Measurements from ENCODE around the gene IRF2BPL. TPM values are rescaled to one million over a fixed set of nuclear protein-coding genes. Genes with fewer than 3 reads are reported as not detected.

The IRF2BPL gene
- total and polyA plus RNA-seq, 2 of the 8 experiments (the other 6 are each of a cell fraction or from before 2014, with no cell fraction given), result 18.8 to 57.0 TPM

- Histone ChIP-seq H4K5ac (ENCODE audit: insufficient read length, low read depth, low read length) (peak overlapping the region; percentile 19), H2BK5ac (ENCODE audit: low read depth, low read length) (peak overlapping the region; percentile 93), H3K27ac (ENCODE audit: low read depth, low read length) (peak overlapping the region; percentile 92), H2BK15ac (ENCODE audit: low read length) (no peak overlapping the region), H2AK5ac (ENCODE audit: low read depth, low read length) (peak overlapping the region; percentile 41; the same call in 1 of the 2 replicates), H3K9ac (replicated peaks in 1 of 4; ENCODE audit: extremely low read depth in 1 of 4, low read depth in 3 of 4, low read length in 3 of 4) (peak overlapping the region in 3 of 4 experiments; percentile 67 to 81 (median 70); a peak in 6 of 7 replicates), H4K20me1 (replicated peaks in 1 of 2; ENCODE audit: control insufficient read depth in 1 of 2, insufficient read depth in 2 of 2, low read length in 2 of 2) (no peaks in the 10 kb centered on the region), H3K4me1 (replicated peaks in 1 of 4; ENCODE audit: control insufficient read depth in 3 of 4, insufficient read depth in 4 of 4, low read length in 3 of 4) (peaks cover 22 to 50% (median 34%) of the 10 kb centered on the region in 4 experiments), H3K79me2 (ENCODE audit: control insufficient read depth in 1 of 2, insufficient read depth in 2 of 2, low read length in 2 of 2) (no peaks in the 10 kb centered on the region), H2BK120ac (replicated peaks; ENCODE audit: low read depth, low read length) (no peak overlapping the region), H3K4me3 (ENCODE audit: extremely low read depth in 1 of 4, insufficient read depth in 2 of 4, low read depth in 3 of 4, low read length in 4 of 4) (peak overlapping the region; percentile 28 to 60 (median 42)), H3K14ac (ENCODE audit: insufficient read length) (no peak overlapping the region), H3K18ac (ENCODE audit: extremely low read depth, low read length) (peak overlapping the region; percentile 95), H3K4ac (replicated peaks; ENCODE audit: insufficient read length, low read depth, low read length) (no peak overlapping the region), H3K79me1 (ENCODE audit: low read depth, low read length) (0 out of 2 replicates have a peak, but pooled peaks cover 2% of the 10 kb centered on the region), H4K91ac (replicated peaks; ENCODE audit: insufficient read length, low read length) (peak overlapping the region; percentile 68), H2BK12ac (ENCODE audit: low read depth, low read length) (peak overlapping the region; percentile 81; the same call in 1 of the 2 replicates), H2AFZ (ENCODE audit: low read length) (no peak overlapping the region), H3K27me3 (replicated peaks in 1 of 4; ENCODE audit: control insufficient read depth in 3 of 4, extremely low read depth in 1 of 4, insufficient read depth in 3 of 4, low read length in 3 of 4) (peaks cover 0 to 4% (median 2%) of the 10 kb centered on the region in 4 experiments; a peak in 2 of 7 replicates), H3K36me3 (ENCODE audit: control insufficient read depth in 2 of 4, insufficient read depth in 4 of 4, low read length in 3 of 4) (no peaks in the 10 kb centered on the region), H4K8ac (ENCODE audit: extremely low read depth, insufficient read depth, low read length) (peak overlapping the region; percentile 93; the same call in 1 of the 2 replicates), H3K56ac (replicated peaks; ENCODE audit: insufficient read length, low read depth, low read length) (peak overlapping the region; percentile 48), H2BK20ac (ENCODE audit: low read length) (no peak overlapping the region), H3K23me2 (ENCODE audit: low read depth, low read length) (peaks cover 4% of the 10 kb centered on the region), H3K4me2 (ENCODE audit: insufficient read depth in 1 of 2, low read depth in 2 of 2, low read length in 2 of 2) (peak overlapping the region; percentile 88 to 94), H3K9me3 (ENCODE audit: insufficient read depth in 2 of 2, low read depth in 1 of 2, low read length in 1 of 2) (no peaks in the 10 kb centered on the region), H3K23ac (ENCODE audit: insufficient read length) (no peak overlapping the region)
- peak in 1 of 2 experiments; percentile 90 for DNase-seq (ENCODE audit: low read depth in 1 of 2, low spot score in 2 of 2)
- POLR2A ChIA-PET (ENCODE audit: partially characterized antibody), result interaction anchor here (0.8 to 4.3 kb wide), 9 partner anchors 10 to 158 kb away, joined by 3 to 36 read pairs (median 5); no protein-coding TSS in a partner anchor
- WGBS, 2 experiments (ENCODE audit: extremely low coverage in 1 of 2, insufficient coverage in 1 of 2, insufficient read length in 1 of 2, insufficient replicate concordance in 2 of 2, low coverage in 1 of 2, low lambda C conversion rate in 2 of 2, missing lambda C conversion rate in 1 of 2), result 7% methylated on average over 33 of the region's 37 CpGs; no CpG with 5 or more reads in 1 of the 2 experiments
- CTCF ChIA-PET (ENCODE audit: partially characterized antibody), result interaction anchor here (0.9 to 15.7 kb wide), 8 partner anchors 9 to 162 kb away, joined by 3 to 241 read pairs (median 4); no protein-coding TSS in a partner anchor
- FAIRE-seq, result no peak
- TF ChIP-seq BRCA1 (IDR thresholded peaks at IDR 0.05; ENCODE audit: low read depth, low read length) (no peak), ZNF274 (IDR thresholded peaks at IDR 0.05; ENCODE audit: borderline replicate concordance, extremely low read depth, low read length) (no peak), SIN3A (conservative IDR thresholded peaks at IDR 0.05 in 1 of 2, IDR thresholded peaks at IDR 0.05 in 1 of 2; ENCODE audit: low read depth in 1 of 2, low read length in 2 of 2) (peak in 1 of 2 experiments; percentile 49; a peak in 1 of 4 replicates), CEBPB (IDR thresholded peaks at IDR 0.05; ENCODE audit: low read depth, low read length) (peak; percentile 6; the same call in 1 of the 2 replicates), POLR2A (IDR thresholded peaks at IDR 0.05; ENCODE audit: control extremely low read depth in 1 of 2, low read depth in 2 of 2, low read length in 2 of 2) (peak in 1 of 2 experiments; percentile 79; a peak in 1 of 3 replicates), KDM5A (IDR thresholded peaks at IDR 0.05; ENCODE audit: low read length) (no peak), POLR2AphosphoS5 (IDR thresholded peaks at IDR 0.05; ENCODE audit: low read depth, low read length) (peak; percentile 6), JUND (IDR thresholded peaks at IDR 0.05; ENCODE audit: low read length) (no peak), YY1 (IDR thresholded peaks at IDR 0.05; ENCODE audit: low read depth, low read length) (no peak), E2F6 (IDR thresholded peaks at IDR 0.05) (no peak; the same call in 1 of the 2 replicates)
Observed at GRCh38 chr14:77033622-77034589, 5.4 kb upstream of the IRF2BPL start.
